KMS-11 (cell line): ENCODE data around the gene CKLF.

ENCODE experiments used
- H2AFZ ChIP-seq: fragments of 200-600 bp; sonication (generic); 2 replicates; pipeline ENCODE4 v1.6.1; 2016; ENCODE audit warnings: antibody characterized with exemption, mixed run types, low read depth
- H3K27ac ChIP-seq: fragments of 200-600 bp; sonication (generic); 2 replicates; pipeline ENCODE4 v1.6.1; 2016; ENCODE audit warnings: mild to moderate bottlenecking, mixed run types
- H3K27me3 ChIP-seq: fragments of 200-600 bp; sonication (generic); 2 replicates; pipeline ENCODE4 v1.6.1; 2017; ENCODE audit warnings: mild to moderate bottlenecking, low read depth, mixed run types, moderate library complexity; ENCODE audit not compliant: insufficient read depth
- H3K36me3 ChIP-seq: fragments of 200-600 bp; sonication (generic); 2 replicates; pipeline ENCODE4 v1.6.1; 2017; ENCODE audit warnings: mild to moderate bottlenecking, mixed run types; ENCODE audit not compliant: insufficient read depth
- H3K4me1 ChIP-seq: fragments of 200-600 bp; sonication (generic); 2 replicates; pipeline ENCODE4 v1.6.1; 2016; ENCODE audit warnings: mild to moderate bottlenecking, low read depth, mixed run types; ENCODE audit not compliant: poor library complexity, severe bottlenecking
- H3K4me2 ChIP-seq: fragments of 200-600 bp; sonication (generic); 2 replicates; pipeline ENCODE4 v1.7.0; 2016; ENCODE audit warnings: mild to moderate bottlenecking, mixed run types
- H3K4me3 ChIP-seq: fragments of 200-600 bp; sonication (generic); IDR thresholded peaks from 2 replicates; pipeline ENCODE4 v1.6.1; 2017; ENCODE audit warnings: low read depth, low read length, mixed read lengths; ENCODE audit not compliant: insufficient read depth
- H3K79me2 ChIP-seq: fragments of 200-600 bp; sonication (generic); 2 replicates; pipeline ENCODE4 v1.6.1; 2016; ENCODE audit warnings: low read depth, mixed run types; ENCODE audit not compliant: insufficient read depth
- H3K9ac ChIP-seq: fragments of 200-600 bp; sonication (generic); 2 replicates; pipeline ENCODE4 v1.6.1; 2016; ENCODE audit warnings: mild to moderate bottlenecking, mixed run types
- H4K20me1 ChIP-seq: fragments of 200-600 bp; sonication (generic); 2 replicates; pipeline ENCODE4 v1.6.1; 2016; ENCODE audit warnings: mild to moderate bottlenecking, mixed run types; ENCODE audit not compliant: insufficient read depth
- TF ChIP-seq, protein P1 (sequence below): fragments of 200-600 bp; sonication (generic); conservative IDR thresholded peaks from 2 replicates; pipeline ENCODE4 v1.6.1; 2017; ENCODE audit warnings: low read depth, mild to moderate bottlenecking, antibody characterized with exemption, low read length, moderate library complexity, mixed read lengths

CKLF gene

DNA sequence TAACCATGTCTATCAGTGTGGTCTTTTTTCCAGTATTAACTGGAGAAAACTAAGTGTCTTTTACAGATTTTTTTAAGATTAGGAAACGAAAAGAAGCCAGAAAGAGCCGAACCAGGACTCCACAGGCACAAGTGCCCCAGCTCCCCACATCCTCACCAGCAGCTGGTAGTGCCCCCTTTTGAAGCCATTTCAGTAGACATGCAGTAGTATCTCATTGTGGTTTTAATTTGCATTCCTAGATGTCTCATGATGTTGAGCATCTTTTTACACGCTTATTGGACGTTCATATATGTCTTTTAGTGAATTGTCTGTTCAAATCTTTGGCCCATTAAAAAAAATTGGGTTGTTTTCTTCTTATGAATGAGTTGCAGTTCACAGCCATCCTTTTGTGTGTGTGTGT lies 47.4 kb downstream of the CKLF start:
- Histone ChIP-seq H2AFZ (no peak overlapping the region), H4K20me1 (no peaks in the 10 kb centered on the region), H3K4me3 (no peak overlapping the region), H3K9ac (no peak overlapping the region), H3K79me2 (no peaks in the 10 kb centered on the region), H3K27ac (no peak overlapping the region), H3K4me2 (no peak overlapping the region), H3K4me1 (peaks cover 11% of the 10 kb centered on the region), H3K36me3 (no peaks in the 10 kb centered on the region), H3K27me3 (no peaks in the 10 kb centered on the region; the same call in 1 of the 2 replicates)
- TF ChIP-seq, protein P1, sequence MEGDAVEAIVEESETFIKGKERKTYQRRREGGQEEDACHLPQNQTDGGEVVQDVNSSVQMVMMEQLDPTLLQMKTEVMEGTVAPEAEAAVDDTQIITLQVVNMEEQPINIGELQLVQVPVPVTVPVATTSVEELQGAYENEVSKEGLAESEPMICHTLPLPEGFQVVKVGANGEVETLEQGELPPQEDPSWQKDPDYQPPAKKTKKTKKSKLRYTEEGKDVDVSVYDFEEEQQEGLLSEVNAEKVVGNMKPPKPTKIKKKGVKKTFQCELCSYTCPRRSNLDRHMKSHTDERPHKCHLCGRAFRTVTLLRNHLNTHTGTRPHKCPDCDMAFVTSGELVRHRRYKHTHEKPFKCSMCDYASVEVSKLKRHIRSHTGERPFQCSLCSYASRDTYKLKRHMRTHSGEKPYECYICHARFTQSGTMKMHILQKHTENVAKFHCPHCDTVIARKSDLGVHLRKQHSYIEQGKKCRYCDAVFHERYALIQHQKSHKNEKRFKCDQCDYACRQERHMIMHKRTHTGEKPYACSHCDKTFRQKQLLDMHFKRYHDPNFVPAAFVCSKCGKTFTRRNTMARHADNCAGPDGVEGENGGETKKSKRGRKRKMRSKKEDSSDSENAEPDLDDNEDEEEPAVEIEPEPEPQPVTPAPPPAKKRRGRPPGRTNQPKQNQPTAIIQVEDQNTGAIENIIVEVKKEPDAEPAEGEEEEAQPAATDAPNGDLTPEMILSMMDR = no peak

DNA sequence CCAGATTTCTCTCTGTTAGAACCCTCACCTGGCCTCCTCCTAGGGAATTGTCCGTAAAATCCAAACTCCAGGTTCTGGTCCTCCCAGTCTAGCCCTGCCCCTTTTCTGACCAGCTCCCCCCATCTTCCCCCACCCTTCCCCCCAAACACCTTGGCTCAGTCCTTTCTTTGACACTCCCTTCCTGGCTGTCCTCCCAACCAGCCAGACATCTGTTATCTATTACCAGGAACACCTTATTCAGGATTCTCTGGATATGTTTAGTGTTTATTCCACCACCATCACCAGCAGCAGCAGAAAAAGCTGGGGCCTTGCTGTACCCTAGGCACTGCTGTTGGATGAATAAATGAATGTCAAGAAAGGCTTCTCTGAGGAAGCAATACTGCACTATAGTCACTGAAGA lies 48.1 kb downstream of the CKLF start:
- Histone ChIP-seq H3K4me3 (no peak overlapping the region), H3K4me1 (peaks cover 11% of the 10 kb centered on the region), H3K9ac (no peak overlapping the region), H3K4me2 (no peak overlapping the region), H3K79me2 (no peaks in the 10 kb centered on the region), H2AFZ (no peak overlapping the region), H3K27me3 (no peaks in the 10 kb centered on the region; the same call in 1 of the 2 replicates), H3K36me3 (no peaks in the 10 kb centered on the region), H4K20me1 (no peaks in the 10 kb centered on the region), H3K27ac (no peak overlapping the region)
- TF ChIP-seq, protein P1 = no peak

DNA sequence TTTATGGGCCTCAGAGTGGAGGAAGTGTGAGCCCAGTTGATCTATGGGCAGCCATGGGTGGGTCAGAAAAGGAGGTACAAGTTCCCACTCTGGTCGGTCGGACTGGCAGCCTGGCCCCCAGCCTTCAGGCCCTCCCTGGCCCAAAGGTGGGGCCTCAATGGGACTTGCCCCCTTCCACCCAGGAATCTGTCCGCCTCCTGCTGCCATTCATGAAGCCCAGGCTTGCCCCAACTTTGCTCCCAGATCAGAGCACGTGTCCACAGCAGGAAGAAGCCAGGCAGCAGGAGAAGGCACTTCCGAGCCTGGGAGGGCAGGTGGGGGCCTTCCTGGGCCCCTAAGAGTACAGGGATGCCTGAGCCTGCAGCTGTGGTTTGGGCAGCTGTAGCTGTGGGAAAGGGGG lies 49.1 kb downstream of the CKLF start:
- Histone ChIP-seq H3K4me2 (no peak overlapping the region), H3K4me1 (peaks cover 11% of the 10 kb centered on the region), H3K36me3 (no peaks in the 10 kb centered on the region), H2AFZ (no peak overlapping the region), H3K4me3 (no peak overlapping the region), H3K27ac (no peak overlapping the region), H3K27me3 (no peaks in the 10 kb centered on the region; the same call in 1 of the 2 replicates), H4K20me1 (no peaks in the 10 kb centered on the region), H3K9ac (no peak overlapping the region), H3K79me2 (no peaks in the 10 kb centered on the region)
- TF ChIP-seq, protein P1 = no peak

DNA sequence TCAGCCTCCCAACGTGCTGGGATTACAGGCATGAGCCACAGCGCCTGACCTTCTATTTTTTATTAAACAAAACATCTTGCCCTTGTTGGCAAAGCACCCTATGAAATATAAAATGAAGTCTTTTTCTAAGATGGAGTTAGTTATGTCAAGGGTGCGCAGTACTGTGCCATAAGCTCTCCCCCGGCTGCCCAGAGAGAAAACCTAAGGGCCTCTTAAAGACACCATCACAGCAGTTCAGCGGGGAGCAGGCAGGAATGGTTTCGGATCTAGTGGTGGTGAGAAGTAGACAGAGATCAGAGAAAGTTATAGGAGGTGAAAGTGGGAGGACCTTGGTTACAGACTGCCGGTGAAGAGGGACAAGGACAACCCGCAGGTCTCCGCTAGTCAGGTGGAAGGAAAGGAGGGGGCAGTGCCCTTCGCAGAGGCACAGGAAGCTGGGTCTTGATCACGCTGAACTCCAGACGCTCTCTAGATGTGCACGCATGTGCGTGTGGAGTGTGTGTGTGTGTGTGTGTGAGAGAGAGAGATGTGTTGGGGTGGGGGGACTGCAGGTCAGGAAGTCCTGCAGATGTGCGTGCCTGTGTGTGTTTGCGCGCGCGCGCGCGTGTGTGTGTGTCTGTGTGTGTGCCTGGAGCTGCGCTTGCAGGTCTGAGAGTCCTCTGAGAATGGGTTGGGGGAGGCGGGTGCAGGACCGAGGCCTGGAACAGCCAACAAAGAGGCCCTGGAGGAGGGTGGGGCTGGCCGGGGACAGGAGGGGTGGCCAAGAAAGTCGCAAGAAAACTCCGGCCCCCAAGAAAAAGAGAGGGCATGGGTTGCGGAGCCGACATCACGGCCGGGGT lies 51.4 kb downstream of the CKLF start:
- Histone ChIP-seq H3K9ac (peak overlapping the region; percentile 52; the same call in 1 of the 2 replicates), H3K4me2 (peak overlapping the region; percentile 71), H4K20me1 (no peaks in the 10 kb centered on the region), H3K27me3 (no peaks in the 10 kb centered on the region; the same call in 1 of the 2 replicates), H3K4me3 (no peak overlapping the region), H3K79me2 (no peaks in the 10 kb centered on the region), H3K4me1 (peaks cover 20% of the 10 kb centered on the region), H3K36me3 (no peaks in the 10 kb centered on the region), H3K27ac (0 out of 2 replicates have a peak overlapping the region, but pooled peaks have one; percentile 8), H2AFZ (peak overlapping the region; percentile 72)
- TF ChIP-seq, protein P1 = no peak
